ENCODE results near the gene IGLL5. TPM values are rescaled to one million over a fixed set of nuclear protein-coding genes. Genes with fewer than 3 reads are reported as not detected.
"Not testable (repeated sequence)": the region's sequence is repeated elsewhere in the genome, so short reads cannot be mapped to it uniquely, and the experiment has no call there.

Gene IGLL5
- total and polyA plus RNA-seq, 2 experiments from 2014 or later: not detected

GRCh38 chr22:22900527-22901205 lies 13.1 kb downstream of the IGLL5 start:
- not testable (repeated sequence) for H3K4me2 ChIP-seq (ENCODE audit: unreplicated experiment)
- WGBS, 2 experiments (ENCODE audit: low coverage in 1 of 2, low lambda C conversion rate in 2 of 2, missing lambda C conversion rate in 2 of 2): 49 to 57% methylated on average over 8 to 12 of the region's 16 CpGs

GRCh38 chr22:22901578-22902218 lies 14.1 kb downstream of the IGLL5 start:
- Histone ChIP-seq H3K9me2 (ENCODE audit: insufficient read depth) (no peaks in the 10 kb centered on the region), H3K4me3 (no peak overlapping the region), H3F3A (ENCODE audit: insufficient read depth) (no peaks in the 10 kb centered on the region), H3K36me3 (ENCODE audit: low read depth) (no peaks in the 10 kb centered on the region), H3K4me1 (ENCODE audit: insufficient read depth) (no peaks in the 10 kb centered on the region), H3K9me3 (ENCODE audit: low read depth) (no peaks in the 10 kb centered on the region), H4K20me1 (ENCODE audit: insufficient read depth) (no peaks in the 10 kb centered on the region), H2AFZ (no peak overlapping the region), H3K27me3 (replicated peaks; ENCODE audit: insufficient read depth) (peaks cover 7% of the 10 kb centered on the region; the same call in 1 of the 2 replicates), H3K79me2 (ENCODE audit: insufficient read depth) (no peaks in the 10 kb centered on the region), H3K4me2 (ENCODE audit: unreplicated experiment) (no peak overlapping the region), H3K9ac (no peak overlapping the region), H3K27ac (no peak overlapping the region)
- in situ Hi-C loops (cut with MboI): no loop called here
- TF ChIP-seq EZH2phosphoT487 (IDR thresholded peaks at IDR 0.05; ENCODE audit: insufficient read depth, low read depth) (no peak), EZH2 (IDR thresholded peaks at IDR 0.05; ENCODE audit: insufficient read depth, poor library complexity, severe bottlenecking) (no peak)
- 42% methylated on average over 8 of the region's 8 CpGs for WGBS, 2 experiments (ENCODE audit: low coverage in 1 of 2, low lambda C conversion rate in 2 of 2, missing lambda C conversion rate in 2 of 2)
- no peak for DNase-seq

More at GRCh38 chr22:22900527-22901205, 13.1 kb downstream of the IGLL5 start:
- H3K36me3 ChIP-seq (ENCODE audit: low read depth); H3K4me3 ChIP-seq; H3K79me2 ChIP-seq (ENCODE audit: insufficient read depth); H3K9me3 ChIP-seq (ENCODE audit: low read depth); H3K9ac ChIP-seq; H3K27ac ChIP-seq; H3F3A ChIP-seq (ENCODE audit: insufficient read depth); H3K9me2 ChIP-seq (ENCODE audit: insufficient read depth); DNase-seq; H2AFZ ChIP-seq; in situ Hi-C loops (cut with MboI); H3K4me1 ChIP-seq (ENCODE audit: insufficient read depth); H4K20me1 ChIP-seq (ENCODE audit: insufficient read depth): not testable (repeated sequence)
- H3K27me3 ChIP-seq (replicated peaks; ENCODE audit: insufficient read depth): peaks cover 12% of the 10 kb centered on the region; the same call in 1 of the 2 replicates

- Histone ChIP-seq H3K27me3 (replicated peaks; ENCODE audit: insufficient read depth) (peaks cover 14% of the 10 kb centered on the region; the same call in 1 of the 2 replicates), H2AFZ (no peak overlapping the region), H3K9me2 (ENCODE audit: insufficient read depth) (no peaks in the 10 kb centered on the region), H3K27ac (no peak overlapping the region), H3K36me3 (ENCODE audit: low read depth) (no peaks in the 10 kb centered on the region), H3K79me2 (ENCODE audit: insufficient read depth) (no peaks in the 10 kb centered on the region), H3K4me3 (no peak overlapping the region), H3K9ac (no peak overlapping the region), H3K4me1 (ENCODE audit: insufficient read depth) (no peaks in the 10 kb centered on the region), H3F3A (ENCODE audit: insufficient read depth) (no peaks in the 10 kb centered on the region), H4K20me1 (ENCODE audit: insufficient read depth) (no peaks in the 10 kb centered on the region), H3K4me2 (ENCODE audit: unreplicated experiment) (no peak overlapping the region), H3K9me3 (ENCODE audit: low read depth) (no peaks in the 10 kb centered on the region)
- WGBS, 2 experiments (ENCODE audit: low coverage in 1 of 2, low lambda C conversion rate in 2 of 2, missing lambda C conversion rate in 2 of 2): 47 to 50% methylated on average over 9 of the region's 9 CpGs
- DNase-seq: no peak
- in situ Hi-C loops (cut with MboI): no loop called here
- TF ChIP-seq EZH2phosphoT487 (IDR thresholded peaks at IDR 0.05; ENCODE audit: insufficient read depth, low read depth) (no peak), EZH2 (IDR thresholded peaks at IDR 0.05; ENCODE audit: insufficient read depth, poor library complexity, severe bottlenecking) (no peak)
Observed at GRCh38 chr22:22902247-22903001, 14.8 kb downstream of the IGLL5 start.

- no peak overlapping the region for H3K4me3 ChIP-seq
- no peak overlapping the region for H2AFZ ChIP-seq
- no peaks in the 10 kb centered on the region for H3K36me3 ChIP-seq (ENCODE audit: low read depth)
- no peaks in the 10 kb centered on the region for H4K20me1 ChIP-seq (ENCODE audit: insufficient read depth)
- DNase-seq: no peak
- no peak for TF ChIP-seq EZH2 (IDR thresholded peaks at IDR 0.05; ENCODE audit: insufficient read depth, poor library complexity, severe bottlenecking)
- TF ChIP-seq EZH2phosphoT487 (IDR thresholded peaks at IDR 0.05; ENCODE audit: insufficient read depth, low read depth): no peak
- H3K27me3 ChIP-seq (replicated peaks; ENCODE audit: insufficient read depth): 0 out of 2 replicates have a peak, but pooled peaks cover 8% of the 10 kb centered on the region
- in situ Hi-C loops (cut with MboI): no loop called here
- H3K9ac ChIP-seq: no peak overlapping the region
- H3K4me1 ChIP-seq (ENCODE audit: insufficient read depth): no peaks in the 10 kb centered on the region
- no peak overlapping the region for H3K27ac ChIP-seq
- H3K9me3 ChIP-seq (ENCODE audit: low read depth): no peaks in the 10 kb centered on the region
- H3K79me2 ChIP-seq (ENCODE audit: insufficient read depth): no peaks in the 10 kb centered on the region
- no peaks in the 10 kb centered on the region for H3K9me2 ChIP-seq (ENCODE audit: insufficient read depth)
- H3F3A ChIP-seq (ENCODE audit: insufficient read depth): no peaks in the 10 kb centered on the region
- no peak overlapping the region for H3K4me2 ChIP-seq (ENCODE audit: unreplicated experiment)
- WGBS, 2 experiments (ENCODE audit: low coverage in 1 of 2, low lambda C conversion rate in 2 of 2, missing lambda C conversion rate in 2 of 2): 0 to 4% methylated on average over 2 of the region's 2 CpGs
Observed at GRCh38 chr22:22903355-22903777, 15.8 kb downstream of the IGLL5 start.

GRCh38 chr22:22903781-22904192 lies 16.2 kb downstream of the IGLL5 start:
- H2AFZ ChIP-seq; H3K4me2 ChIP-seq (ENCODE audit: unreplicated experiment); H4K20me1 ChIP-seq (ENCODE audit: insufficient read depth); H3K36me3 ChIP-seq (ENCODE audit: low read depth); DNase-seq; H3K27me3 ChIP-seq (replicated peaks; ENCODE audit: insufficient read depth); H3K9ac ChIP-seq; H3F3A ChIP-seq (ENCODE audit: insufficient read depth); H3K9me2 ChIP-seq (ENCODE audit: insufficient read depth); H3K27ac ChIP-seq; H3K4me3 ChIP-seq; H3K9me3 ChIP-seq (ENCODE audit: low read depth); H3K4me1 ChIP-seq (ENCODE audit: insufficient read depth); in situ Hi-C loops (cut with MboI); H3K79me2 ChIP-seq (ENCODE audit: insufficient read depth): not testable (repeated sequence)
- 64 to 67% methylated on average over 1 of the region's 1 CpG for WGBS, 2 experiments (ENCODE audit: low coverage in 1 of 2, low lambda C conversion rate in 2 of 2, missing lambda C conversion rate in 2 of 2)

GRCh38 chr22:22904736-22905135 lies 17.1 kb downstream of the IGLL5 start:
- H3K27me3 ChIP-seq (replicated peaks; ENCODE audit: insufficient read depth); H3K9me3 ChIP-seq (ENCODE audit: low read depth); H4K20me1 ChIP-seq (ENCODE audit: insufficient read depth); DNase-seq; H3F3A ChIP-seq (ENCODE audit: insufficient read depth); H3K4me2 ChIP-seq (ENCODE audit: unreplicated experiment); H2AFZ ChIP-seq; H3K4me1 ChIP-seq (ENCODE audit: insufficient read depth); H3K9ac ChIP-seq; H3K27ac ChIP-seq; H3K9me2 ChIP-seq (ENCODE audit: insufficient read depth); H3K4me3 ChIP-seq; in situ Hi-C loops (cut with MboI); H3K36me3 ChIP-seq (ENCODE audit: low read depth); H3K79me2 ChIP-seq (ENCODE audit: insufficient read depth): not testable (repeated sequence)
- WGBS, 2 experiments (ENCODE audit: low coverage in 1 of 2, low lambda C conversion rate in 2 of 2, missing lambda C conversion rate in 2 of 2): 68 to 76% methylated on average over 4 to 5 of the region's 5 CpGs
